Activated CD8-positive, alpha-beta memory T cell treated with anti-CD3 and anti-CD28 coated beads for 48 hours (primary cell): ENCODE results near the gene AMPD3.

Experiments used
- DNase-seq, 3 experiments: peaks; one replicate each; pipeline ENCODE4 v3.0.0-alpha.2; 2020; ENCODE audit warnings: low read depth in 2 of 3, low spot score in 2 of 3

The AMPD3 gene

DNA sequence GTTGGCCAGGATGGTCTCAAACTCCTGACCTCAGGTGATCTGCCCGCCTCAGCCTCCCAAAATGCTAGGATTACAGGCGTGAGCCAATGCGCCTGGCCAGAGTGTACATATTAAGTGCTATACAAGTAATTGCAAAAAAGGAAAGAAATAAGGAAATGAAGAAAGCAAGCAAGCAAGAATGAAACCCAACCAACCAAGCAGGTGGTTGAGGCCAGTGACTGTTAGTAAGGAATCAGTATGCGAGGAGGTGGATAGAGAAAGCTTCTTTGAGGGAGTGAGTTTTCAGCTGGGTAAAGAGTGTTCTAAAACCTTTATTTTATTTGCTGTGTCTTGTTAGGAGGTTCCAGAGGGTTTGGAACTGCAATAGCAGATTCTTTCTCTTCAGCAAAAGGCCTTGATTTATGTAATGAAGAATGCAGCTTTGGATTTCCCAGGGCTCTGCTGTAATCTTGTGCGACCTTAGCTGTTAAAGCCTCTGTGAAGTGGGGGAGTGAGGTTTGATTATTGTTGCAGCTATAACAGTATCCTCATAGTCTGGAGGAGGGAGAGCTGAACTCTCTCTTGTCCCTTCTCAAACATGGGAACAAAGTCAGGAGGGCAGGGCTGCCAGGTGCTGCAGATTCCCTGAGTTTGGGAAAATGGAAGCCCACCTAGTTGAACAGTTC, 5.7 kb downstream of the AMPD3 start:
- no peak for DNase-seq

DNA sequence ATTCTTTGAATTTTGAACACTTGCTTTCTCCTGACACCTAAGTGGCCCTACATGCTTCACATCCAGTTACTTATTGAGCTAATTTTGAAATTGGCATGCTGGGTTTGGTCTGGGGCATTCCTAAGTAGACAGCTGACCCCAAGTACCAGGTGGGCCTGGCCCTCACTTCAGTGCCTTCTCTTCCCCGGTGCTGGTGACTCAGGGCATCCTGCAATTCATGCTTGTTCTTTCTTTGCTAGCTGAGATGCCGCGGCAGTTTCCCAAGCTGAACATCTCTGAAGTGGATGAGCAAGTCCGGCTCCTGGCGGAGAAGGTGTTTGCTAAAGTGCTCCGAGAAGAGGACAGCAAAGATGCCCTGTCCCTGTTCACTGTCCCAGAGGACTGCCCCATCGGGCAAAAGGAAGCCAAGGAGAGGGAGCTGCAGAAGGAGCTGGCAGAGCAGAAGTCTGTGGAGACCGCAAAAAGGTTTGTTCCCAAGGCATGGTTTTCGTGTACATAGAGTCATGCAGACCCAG, 6.3 kb downstream of the AMPD3 start:
- DNase-seq = no peak

DNA sequence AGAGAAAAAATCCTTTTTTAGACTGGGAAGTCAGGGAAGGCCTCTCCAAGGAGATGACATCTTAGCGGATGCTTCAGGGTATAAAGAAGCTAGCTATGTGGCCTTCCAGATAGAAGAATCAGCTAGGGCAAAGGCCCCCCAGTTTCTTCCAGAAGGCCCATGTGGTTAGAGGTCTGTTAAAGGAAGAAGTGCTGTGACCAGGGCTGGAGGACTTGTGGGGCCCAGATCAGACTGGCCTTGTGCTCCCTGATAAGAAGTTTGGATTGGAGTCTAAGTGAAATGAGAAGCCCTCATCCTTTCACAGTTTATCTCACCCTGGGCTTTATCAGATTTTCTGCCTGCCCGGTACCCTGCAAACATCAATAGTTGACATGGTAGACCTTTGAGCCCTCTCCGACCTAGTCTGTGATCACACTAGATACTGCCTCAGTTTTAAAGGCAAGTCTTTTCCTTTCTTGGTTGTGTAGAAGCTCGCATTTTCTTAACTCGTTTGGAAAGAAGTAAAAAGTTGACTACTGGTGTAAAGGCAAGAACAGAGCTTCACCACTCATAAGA, 7.8 kb downstream of the AMPD3 start:
- DNase-seq = no peak

DNA sequence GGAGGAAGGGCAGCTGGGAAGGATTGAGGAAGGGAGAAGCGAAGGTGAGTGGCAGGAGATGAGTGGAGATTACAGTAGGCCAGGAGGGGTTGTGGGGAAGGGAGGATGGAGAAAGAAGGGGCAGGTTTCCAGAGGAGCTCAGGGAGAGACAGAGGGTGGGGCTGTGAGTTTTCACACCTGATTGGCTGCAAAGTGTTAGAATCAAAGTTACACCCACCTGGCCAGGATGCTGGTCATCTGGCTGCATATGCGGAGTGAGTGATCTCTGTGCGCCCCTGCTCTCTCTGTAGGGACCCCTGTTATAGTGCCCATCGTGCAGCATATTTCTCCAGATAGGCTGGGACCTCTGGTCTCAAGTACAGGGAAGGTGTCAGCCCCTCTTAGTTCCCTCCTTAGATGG, 18.3 kb downstream of the AMPD3 start:
- no peak for DNase-seq

DNA sequence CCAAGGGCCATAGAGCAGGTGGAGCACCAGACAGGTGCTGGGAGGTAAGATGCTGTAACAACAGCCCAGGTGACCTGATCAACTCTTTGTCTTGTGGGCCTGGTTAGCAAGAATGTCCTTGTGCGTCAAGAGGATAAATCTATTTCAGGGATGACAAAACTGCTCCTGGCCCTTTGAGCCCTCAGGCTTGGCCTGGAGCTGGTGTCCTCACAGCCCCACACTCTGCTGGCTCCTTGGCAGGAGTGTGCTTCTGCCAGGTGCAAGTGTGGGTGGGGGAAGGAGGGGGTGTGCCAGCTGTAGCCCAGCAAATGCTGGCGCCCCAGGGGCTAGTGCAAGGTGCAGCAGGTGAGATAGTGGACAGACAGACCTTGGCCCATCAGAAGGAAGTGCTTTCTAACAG, 19.5 kb downstream of the AMPD3 start:
- DNase-seq = no peak

DNA sequence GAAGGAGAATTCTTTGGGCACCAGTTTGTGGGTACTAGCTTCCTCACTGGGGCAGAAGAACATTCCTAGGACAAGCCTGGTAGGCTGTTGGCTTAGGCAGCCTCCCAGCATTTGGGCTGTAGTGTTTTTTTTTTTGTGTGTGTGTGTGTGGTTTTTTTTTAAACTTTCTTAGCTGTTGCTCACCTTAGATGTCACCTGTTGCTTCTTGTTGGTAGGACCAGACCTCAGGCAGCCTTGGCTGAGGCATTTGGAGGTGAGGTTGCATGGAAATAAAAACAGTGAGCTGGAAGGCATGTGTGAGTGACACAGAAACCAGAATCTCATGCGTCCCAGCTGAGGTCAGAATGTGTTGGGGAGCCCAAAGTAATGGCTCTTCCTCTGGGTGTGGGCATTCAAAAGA, 21.3 kb downstream of the AMPD3 start:
- no peak for DNase-seq

DNA sequence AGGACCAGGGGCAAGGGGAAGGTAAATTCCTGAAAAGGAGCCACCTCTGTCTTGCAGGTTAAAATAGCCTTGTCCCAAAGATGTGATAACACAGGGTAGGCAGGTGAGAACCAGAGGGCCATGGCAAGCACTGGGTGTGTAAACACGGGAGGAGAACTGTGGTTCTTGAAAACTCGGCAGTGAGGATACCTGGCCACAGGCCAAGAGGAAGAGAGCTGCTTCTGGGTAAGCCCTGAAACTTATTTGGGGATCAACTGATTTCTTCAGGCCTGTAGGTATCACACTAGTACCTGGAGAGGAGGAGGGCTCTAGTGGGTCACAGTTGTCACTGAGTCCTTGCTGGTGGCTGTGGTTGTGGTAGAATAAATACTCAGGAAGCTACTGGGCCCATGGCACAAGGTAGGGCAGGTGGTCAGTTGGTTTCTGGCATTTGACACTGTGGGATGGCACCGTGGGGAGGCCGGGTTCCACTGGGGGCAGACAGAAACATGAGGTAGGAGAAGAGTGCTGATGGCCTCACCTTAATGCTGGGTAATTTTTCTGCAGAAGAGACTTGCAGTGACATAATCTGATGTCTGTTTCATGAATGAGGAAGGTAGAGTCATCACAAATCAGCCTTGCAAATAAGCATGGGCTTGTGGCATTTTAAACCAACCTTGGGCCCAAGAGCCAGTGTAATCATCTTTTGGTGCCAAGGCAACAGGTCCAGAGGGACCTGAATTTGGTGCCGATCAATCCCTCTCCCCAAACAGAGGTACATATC, 22.0 kb downstream of the AMPD3 start:
- DNase-seq = no peak

DNA sequence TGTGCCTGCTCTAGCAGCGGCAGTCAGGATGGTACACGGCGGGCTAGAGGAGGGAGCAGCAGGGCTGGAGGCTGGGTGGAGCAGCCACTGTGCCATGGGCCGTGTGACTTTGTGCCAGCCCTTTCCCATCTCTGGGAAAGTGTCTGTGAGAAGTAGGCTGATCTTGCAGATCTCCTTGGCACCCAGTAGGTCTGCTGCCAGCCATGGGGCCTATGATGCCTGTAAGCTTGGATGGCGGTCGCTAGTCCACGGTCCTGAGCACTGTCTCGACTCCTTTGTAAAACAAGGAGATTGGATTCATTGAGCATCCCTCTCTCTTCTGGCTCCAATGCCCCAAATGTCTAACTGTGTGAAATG, 22.6 kb downstream of the AMPD3 start:
- DNase-seq = no peak

DNA sequence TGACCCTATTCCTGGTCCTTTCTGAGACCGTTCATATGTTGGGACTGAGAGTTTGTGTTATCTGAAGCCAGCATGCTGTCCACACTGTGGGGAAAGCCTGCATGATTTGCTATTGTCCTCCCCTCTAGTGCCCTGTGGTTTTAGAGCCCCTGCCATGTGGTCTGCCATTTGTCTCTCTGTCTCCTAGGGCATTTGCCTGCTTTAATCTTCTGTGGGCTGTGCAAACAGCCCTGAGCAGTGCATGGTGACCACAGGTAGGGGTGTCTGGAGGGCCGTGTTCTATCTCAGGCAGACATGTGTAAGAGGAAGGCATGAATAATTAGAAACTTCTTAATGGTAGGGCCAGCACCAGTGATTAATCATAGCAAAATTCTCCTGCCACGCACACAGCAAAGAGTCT, 23.0 kb downstream of the AMPD3 start:
- DNase-seq = no peak

DNA sequence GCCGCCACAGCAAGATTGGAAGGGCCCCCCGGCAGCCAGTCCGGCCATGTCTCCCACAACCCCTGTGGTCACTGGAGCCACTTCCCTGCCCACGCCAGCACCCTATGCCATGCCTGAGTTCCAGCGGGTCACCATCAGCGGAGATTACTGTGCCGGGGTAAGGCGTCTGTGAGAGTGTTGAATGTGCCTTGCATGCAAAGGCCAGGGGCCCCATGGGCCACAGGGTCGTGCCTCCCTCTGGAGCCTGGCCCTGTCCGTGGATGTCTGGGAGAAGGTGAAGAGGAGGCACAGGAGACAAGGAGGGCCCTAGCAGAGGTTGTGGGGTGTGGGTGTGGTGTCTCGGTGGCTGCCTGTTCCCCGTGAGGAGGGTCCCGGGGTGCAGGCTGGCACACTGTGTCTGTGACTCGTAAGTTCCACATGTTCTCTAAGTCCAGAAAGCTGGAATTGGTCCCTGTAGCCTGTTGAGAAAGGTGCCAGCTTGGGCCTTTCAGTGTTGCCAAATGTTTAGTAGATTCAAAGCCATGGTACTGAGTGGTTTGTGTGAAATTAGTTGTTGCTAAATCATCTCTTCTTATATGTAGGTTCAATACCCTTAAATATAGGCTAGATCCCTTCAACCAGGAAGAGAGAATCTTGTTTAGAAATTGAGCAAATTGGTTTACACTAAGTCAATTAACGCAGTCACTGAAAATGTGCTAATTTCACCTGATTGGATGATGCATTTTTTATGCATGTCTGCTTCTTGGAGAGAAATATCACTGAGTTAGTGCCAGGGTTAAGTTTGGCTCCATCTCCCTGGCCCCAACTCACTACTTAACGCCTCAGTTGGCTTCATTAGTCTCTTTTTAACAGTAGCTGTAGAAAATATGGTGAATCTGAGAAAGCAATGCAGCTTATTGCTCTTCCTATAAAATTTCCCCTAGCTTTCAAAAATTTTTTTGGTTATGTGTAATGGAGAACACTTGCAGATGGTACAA, 23.8 kb downstream of the AMPD3 start:
- DNase-seq = no peak

DNA sequence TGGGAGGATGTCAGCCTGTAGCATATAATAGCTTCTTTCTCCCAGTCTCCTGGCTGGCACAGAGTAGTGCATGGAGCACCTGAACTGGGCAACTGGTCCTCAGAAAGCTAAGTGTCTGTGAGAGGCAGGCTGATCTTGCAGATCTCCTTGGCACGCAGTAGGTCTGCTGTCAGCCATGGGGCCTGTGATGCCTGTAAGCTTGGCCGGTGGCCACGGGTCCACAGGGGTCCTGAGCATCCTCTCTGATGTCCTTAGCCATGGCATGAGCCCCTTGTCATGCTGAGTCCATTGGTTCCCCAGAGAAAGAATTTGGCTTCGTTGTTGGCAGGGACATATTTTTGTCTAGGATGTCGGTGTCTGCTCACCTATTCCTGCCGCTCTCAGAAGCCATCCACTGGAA, 25.0 kb downstream of the AMPD3 start:
- no peak for DNase-seq

DNA sequence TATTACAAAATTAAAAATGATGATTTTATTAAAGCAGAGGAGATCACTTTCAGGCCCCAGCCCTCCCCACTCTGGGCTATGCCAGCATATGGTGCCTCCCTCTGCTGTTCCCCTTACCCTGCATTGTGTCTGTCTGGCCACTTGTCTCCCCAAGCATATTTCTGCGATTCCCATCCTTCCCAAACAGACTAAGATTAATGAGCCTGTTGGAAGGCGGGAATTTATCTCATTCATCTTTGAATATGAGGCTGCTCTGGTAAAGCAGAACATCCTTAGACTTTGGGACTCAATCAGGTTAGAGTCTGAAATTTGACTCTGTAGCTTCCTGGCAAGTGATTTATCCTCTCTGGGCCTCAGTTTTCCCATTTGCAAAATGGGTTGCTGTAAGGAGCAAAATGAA, 25.7 kb downstream of the AMPD3 start:
- no peak for DNase-seq

DNA sequence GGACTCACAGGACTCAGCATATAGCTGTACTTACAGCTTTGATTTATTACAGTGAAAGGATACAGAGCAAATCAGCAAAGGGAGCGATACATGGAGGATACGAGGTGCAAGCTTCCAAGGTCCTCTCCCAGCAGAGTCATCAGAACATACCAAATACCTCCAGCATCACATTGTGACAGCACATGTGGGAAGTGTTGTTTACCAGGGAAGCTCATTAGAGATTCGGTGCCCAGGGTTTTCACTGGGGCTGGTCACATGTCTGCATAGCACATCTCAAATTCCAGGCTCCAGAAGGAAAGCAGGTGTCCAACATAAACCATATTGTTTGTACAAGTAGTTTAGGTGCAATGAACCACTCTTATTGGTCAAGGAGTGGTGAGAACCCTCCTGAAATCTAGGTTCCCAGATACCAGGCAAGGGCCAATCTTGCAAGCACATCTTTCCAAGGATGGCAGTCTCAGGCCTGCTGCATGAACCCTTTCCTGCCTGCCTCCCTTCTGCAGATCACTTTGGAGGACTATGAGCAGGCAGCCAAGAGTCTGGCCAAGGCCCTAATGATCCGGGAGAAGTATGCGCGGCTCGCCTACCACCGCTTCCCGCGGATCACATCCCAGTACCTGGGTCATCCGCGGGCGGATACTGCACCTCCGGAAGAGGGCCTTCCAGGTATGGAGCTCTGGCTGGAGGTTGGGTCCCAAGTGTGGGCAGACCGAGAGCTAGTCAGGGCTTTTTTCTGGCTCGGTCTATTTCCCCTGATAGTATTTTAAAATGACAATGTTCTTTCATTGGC, 26.7 kb downstream of the AMPD3 start:
- DNase-seq = no peak

DNA sequence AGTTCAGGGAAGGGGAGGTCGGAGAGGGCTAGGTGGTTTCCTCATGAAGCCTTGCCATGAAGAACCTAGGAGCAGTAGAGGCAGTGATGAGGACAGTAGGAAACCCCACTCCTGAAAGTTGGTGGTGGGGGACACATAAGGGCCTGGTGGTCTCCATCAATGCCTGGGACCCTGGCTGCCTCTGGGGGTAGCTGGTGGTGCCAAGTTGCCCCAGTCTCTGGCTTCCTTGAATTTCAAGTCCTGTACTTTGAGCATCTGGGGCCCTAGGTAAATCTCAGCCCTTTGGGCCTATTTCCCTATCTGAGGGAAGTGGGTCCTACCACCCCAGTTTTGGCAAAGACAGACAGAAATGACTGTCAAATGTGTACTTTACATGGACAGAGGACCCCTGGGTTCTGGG, 28.1 kb downstream of the AMPD3 start:
- DNase-seq = no peak

DNA sequence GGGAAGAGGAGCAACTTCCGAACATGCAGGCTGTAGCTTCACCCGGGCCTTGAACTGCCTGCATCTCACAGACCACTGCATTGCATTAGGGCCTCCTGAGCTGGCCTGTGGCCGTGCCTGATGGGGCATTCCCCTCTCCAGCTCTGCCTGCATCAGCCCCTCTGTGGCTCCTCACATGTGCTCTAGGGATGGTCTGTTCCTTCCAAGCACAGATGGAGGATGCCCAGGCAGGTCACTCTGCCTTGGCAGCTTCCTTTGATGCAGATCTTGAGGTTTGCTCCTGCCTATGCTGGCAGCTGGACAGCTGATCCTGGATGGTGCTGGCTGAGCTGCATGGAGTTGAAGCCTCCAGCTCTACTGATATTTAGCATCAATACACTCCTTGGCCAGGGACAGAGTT, 28.5 kb downstream of the AMPD3 start:
- DNase-seq = no peak

DNA sequence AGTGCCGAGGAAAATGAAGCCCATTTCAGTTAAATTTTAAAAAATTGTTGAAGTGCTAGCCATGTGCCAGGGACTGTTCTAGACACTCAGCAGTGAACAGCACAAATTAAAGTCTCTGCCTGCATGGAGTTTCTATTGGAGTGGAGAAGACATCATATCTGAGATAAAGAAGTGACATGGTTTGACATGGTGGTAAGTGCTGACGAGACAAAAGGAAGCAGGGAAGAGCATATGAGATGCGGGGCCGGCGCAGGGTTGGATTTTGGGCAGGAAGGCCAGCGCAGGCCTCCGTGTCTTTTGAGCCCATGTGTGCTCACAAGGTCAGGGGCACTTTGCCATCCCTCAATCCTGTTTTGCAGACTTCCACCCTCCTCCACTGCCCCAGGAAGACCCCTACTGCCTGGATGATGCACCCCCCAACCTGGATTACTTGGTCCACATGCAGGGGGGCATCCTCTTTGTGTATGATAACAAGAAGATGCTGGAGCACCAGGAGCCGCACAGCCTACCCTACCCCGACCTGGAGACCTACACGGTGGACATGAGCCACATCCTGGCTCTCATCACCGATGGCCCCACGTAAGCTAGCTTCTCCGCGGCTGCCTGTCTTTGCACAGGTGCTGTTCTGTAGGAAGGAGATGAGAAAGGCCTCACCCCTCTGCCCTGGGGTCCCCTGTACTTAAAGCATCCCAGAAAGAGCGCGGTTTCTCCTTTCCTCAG, 29.6 kb downstream of the AMPD3 start:
- DNase-seq = no peak

DNA sequence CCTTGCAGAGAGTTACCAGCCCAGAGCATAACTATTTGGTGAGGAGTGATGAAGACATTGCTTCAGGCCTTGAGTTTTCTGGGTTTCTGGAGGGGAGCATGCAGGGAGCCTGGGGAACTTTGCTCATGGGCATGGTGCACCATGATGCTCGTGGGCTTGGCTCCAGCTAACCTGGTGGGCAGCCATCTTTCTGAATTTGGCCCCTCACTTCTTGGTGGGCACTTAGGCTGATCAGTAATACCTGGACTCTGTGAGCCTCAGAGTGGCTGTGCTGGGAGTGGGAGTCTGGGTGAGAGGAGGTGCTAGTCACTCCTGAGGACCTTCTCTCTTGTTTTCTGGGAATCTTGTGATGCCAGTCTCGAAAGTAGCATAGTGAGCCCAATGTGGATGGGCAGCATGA, 30.6 kb downstream of the AMPD3 start:
- DNase-seq = no peak

DNA sequence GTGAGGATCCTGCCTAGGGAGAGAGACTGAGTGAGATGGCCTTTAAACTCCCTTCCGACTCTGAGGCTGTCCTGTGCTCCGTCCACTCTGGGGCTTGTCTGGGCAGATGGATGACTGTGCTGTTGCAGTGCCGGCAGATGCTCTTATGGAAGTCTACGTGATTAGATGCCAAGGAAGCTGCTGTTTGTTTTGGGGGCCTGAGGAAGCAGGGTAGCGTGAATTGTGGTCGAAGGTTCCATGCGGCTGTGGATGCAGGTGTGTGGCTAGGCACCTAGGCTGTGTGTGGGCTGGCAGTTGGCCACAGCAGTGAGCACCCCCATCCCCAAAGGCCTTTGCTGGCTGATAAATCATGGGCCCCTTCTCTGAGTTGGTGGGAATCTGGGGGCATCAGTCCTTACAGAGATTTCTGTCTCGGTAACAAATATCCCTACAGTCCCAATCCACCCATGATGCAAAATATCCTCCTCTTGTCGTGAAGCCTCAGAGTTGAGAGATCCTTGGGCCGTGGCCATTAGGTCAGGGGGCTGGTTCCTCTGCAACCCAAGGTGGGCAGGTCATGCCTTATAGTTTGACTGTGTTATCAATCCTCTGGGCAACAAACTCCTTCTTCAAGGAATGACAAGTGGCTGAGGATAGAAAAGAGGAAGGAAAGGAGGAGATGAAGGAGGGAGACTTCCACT, 31.2 kb downstream of the AMPD3 start:
- DNase-seq = no peak

DNA sequence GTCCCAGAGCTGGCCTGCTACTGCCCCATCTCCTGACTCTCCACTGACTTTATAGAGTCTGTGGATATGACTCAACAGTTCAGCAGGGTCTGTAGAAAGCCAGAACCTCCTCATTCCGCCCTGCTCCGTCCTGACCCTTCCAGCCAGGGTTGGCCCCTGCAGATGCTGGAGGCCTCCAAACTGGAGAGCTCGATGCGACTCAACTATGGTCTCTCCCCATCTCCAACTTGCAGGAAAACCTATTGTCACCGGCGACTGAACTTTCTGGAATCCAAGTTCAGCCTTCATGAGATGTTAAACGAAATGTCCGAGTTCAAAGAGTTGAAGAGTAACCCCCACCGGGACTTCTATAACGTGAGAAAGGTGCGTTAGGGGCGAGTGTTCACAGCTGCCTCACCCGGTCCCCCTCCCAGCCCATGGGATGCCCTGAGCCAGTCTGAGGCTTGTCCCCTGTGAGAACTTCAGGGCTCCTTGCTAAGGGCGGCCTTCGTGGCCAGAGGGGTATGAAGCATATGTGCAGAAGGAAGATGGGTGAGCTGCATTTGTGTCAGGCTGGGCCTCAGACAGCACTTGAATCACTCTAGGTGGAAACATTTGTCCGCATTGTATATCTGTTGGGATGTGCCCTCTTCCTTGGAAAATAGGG, 32.1 kb downstream of the AMPD3 start:
- no peak for DNase-seq
